ENCODE results near the gene LRRC49.

The LRRC49 gene

GRCh38 chr15:70964686-70965085, 72.1 kb downstream of the LRRC49 start:
- Histone ChIP-seq H4K91ac (ENCODE audit: low read length) (no peak overlapping the region), H3K27me3 (ENCODE audit: control insufficient read depth in 1 of 2, insufficient read depth in 1 of 2, low read length in 2 of 2) (no peaks in the 10 kb centered on the region), H2BK15ac (ENCODE audit: low read depth, poor library complexity, severe bottlenecking) (no peak overlapping the region), H3K18ac (ENCODE audit: low read depth in 1 of 2, low read length in 2 of 2) (no peak overlapping the region), H3K4me2 (ENCODE audit: low read length, poor library complexity, severe bottlenecking) (no peak overlapping the region), H3K4ac (ENCODE audit: low read depth in 1 of 2, low read length in 2 of 2) (no peak overlapping the region), H3K27ac (ENCODE audit: low read length, poor library complexity, severe bottlenecking) (no peak overlapping the region), H2BK12ac (ENCODE audit: low read length in 2 of 2) (no peak overlapping the region), H3K9me3 (ENCODE audit: control insufficient read depth, low read length) (no peaks in the 10 kb centered on the region), H2AK5ac (ENCODE audit: low read length, severe bottlenecking) (no peak overlapping the region), H3K36me3 (ENCODE audit: control insufficient read depth in 1 of 2, insufficient read depth in 2 of 2, low read depth in 1 of 2, low read length in 2 of 2) (no peaks in the 10 kb centered on the region), H2BK120ac (ENCODE audit: low read depth, low read length) (no peak overlapping the region), H3K23ac (ENCODE audit: low read length in 2 of 2) (no peak overlapping the region), H3K4me3 (ENCODE audit: insufficient read depth in 1 of 2, low read depth in 1 of 2, low read length in 2 of 2) (no peak overlapping the region), H3K79me1 (replicated peaks; ENCODE audit: low read length, poor library complexity, severe bottlenecking) (no peaks in the 10 kb centered on the region), H3K9ac (ENCODE audit: low read length) (no peak overlapping the region), H2AFZ (ENCODE audit: low read depth, low read length) (no peak overlapping the region), H2BK5ac (ENCODE audit: low read depth, low read length, poor library complexity, severe bottlenecking) (no peak overlapping the region), H3K4me1 (ENCODE audit: control insufficient read depth, insufficient read depth, low read depth, low read length) (no peaks in the 10 kb centered on the region), H3K14ac (ENCODE audit: low read length in 2 of 2) (no peak overlapping the region), H4K8ac (ENCODE audit: low read length) (no peak overlapping the region)
- no peak for DNase-seq
- WGBS: 90% methylated on average over 1 of the region's 1 CpG

- 100% methylated on average over 1 of the region's 1 CpG for WGBS
- H2BK15ac ChIP-seq (ENCODE audit: low read depth, poor library complexity, severe bottlenecking): no peak overlapping the region
Measured at GRCh38 chr15:70967646-70968045, 75.0 kb downstream of the LRRC49 start.

GRCh38 chr15:70974004-70974832, 81.6 kb downstream of the LRRC49 start:
- H2BK12ac ChIP-seq (ENCODE audit: low read length in 2 of 2): no peak overlapping the region
- H4K8ac ChIP-seq (ENCODE audit: low read length): no peak overlapping the region
- H3K4me3 ChIP-seq (ENCODE audit: insufficient read depth in 1 of 2, low read depth in 1 of 2, low read length in 2 of 2): no peak overlapping the region
- H3K4me1 ChIP-seq (ENCODE audit: control insufficient read depth, insufficient read depth, low read depth, low read length): peaks cover 3% of the 10 kb centered on the region
- WGBS: 51% methylated on average over 2 of the region's 5 CpGs
- H3K18ac ChIP-seq (ENCODE audit: low read depth in 1 of 2, low read length in 2 of 2): no peak overlapping the region
- H3K36me3 ChIP-seq (ENCODE audit: control insufficient read depth in 1 of 2, insufficient read depth in 2 of 2, low read depth in 1 of 2, low read length in 2 of 2): no peaks in the 10 kb centered on the region
- H3K79me1 ChIP-seq (replicated peaks; ENCODE audit: low read length, poor library complexity, severe bottlenecking): no peaks in the 10 kb centered on the region
- no peak overlapping the region for H3K14ac ChIP-seq (ENCODE audit: low read length in 2 of 2)
- no peak overlapping the region for H2AFZ ChIP-seq (ENCODE audit: low read depth, low read length)
- H3K4me2 ChIP-seq (ENCODE audit: low read length, poor library complexity, severe bottlenecking): no peak overlapping the region
- no peak overlapping the region for H2AK5ac ChIP-seq (ENCODE audit: low read length, severe bottlenecking)
- no peak overlapping the region for H2BK120ac ChIP-seq (ENCODE audit: low read depth, low read length)
- H3K4ac ChIP-seq (ENCODE audit: low read depth in 1 of 2, low read length in 2 of 2): no peak overlapping the region
- no peak overlapping the region for H2BK5ac ChIP-seq (ENCODE audit: low read depth, low read length, poor library complexity, severe bottlenecking)
- no peaks in the 10 kb centered on the region for H3K27me3 ChIP-seq (ENCODE audit: control insufficient read depth in 1 of 2, insufficient read depth in 1 of 2, low read length in 2 of 2)
- DNase-seq: peak; percentile 57
- no peak overlapping the region for H4K91ac ChIP-seq (ENCODE audit: low read length)
- H3K9me3 ChIP-seq (ENCODE audit: control insufficient read depth, low read length): peaks cover 3% of the 10 kb centered on the region
- no peak overlapping the region for H2BK15ac ChIP-seq (ENCODE audit: low read depth, poor library complexity, severe bottlenecking)
- no peak overlapping the region for H3K23ac ChIP-seq (ENCODE audit: low read length in 2 of 2)
- no peak overlapping the region for H3K27ac ChIP-seq (ENCODE audit: low read length, poor library complexity, severe bottlenecking)
- peak overlapping the region; percentile 2 for H3K9ac ChIP-seq (ENCODE audit: low read length)

More at GRCh38 chr15:70967646-70968045, 75.0 kb downstream of the LRRC49 start:
- H3K18ac ChIP-seq (ENCODE audit: low read depth in 1 of 2, low read length in 2 of 2): no peak overlapping the region
- H3K36me3 ChIP-seq (ENCODE audit: control insufficient read depth in 1 of 2, insufficient read depth in 2 of 2, low read depth in 1 of 2, low read length in 2 of 2): no peaks in the 10 kb centered on the region
- no peak overlapping the region for H3K4me3 ChIP-seq (ENCODE audit: insufficient read depth in 1 of 2, low read depth in 1 of 2, low read length in 2 of 2)
- no peak for DNase-seq
- no peak overlapping the region for H2BK12ac ChIP-seq (ENCODE audit: low read length in 2 of 2)
- no peak overlapping the region for H4K91ac ChIP-seq (ENCODE audit: low read length)
- no peak overlapping the region for H3K4ac ChIP-seq (ENCODE audit: low read depth in 1 of 2, low read length in 2 of 2)
- H2AK5ac ChIP-seq (ENCODE audit: low read length, severe bottlenecking): no peak overlapping the region
- H3K27me3 ChIP-seq (ENCODE audit: control insufficient read depth in 1 of 2, insufficient read depth in 1 of 2, low read length in 2 of 2): no peaks in the 10 kb centered on the region
- no peak overlapping the region for H3K9ac ChIP-seq (ENCODE audit: low read length)
- H2BK5ac ChIP-seq (ENCODE audit: low read depth, low read length, poor library complexity, severe bottlenecking): no peak overlapping the region
- H3K9me3 ChIP-seq (ENCODE audit: control insufficient read depth, low read length): no peaks in the 10 kb centered on the region
- H3K27ac ChIP-seq (ENCODE audit: low read length, poor library complexity, severe bottlenecking): no peak overlapping the region
- H3K14ac ChIP-seq (ENCODE audit: low read length in 2 of 2): no peak overlapping the region
- H3K4me2 ChIP-seq (ENCODE audit: low read length, poor library complexity, severe bottlenecking): no peak overlapping the region
- H3K23ac ChIP-seq (ENCODE audit: low read length in 2 of 2): no peak overlapping the region
- H3K4me1 ChIP-seq (ENCODE audit: control insufficient read depth, insufficient read depth, low read depth, low read length): no peaks in the 10 kb centered on the region
- H2AFZ ChIP-seq (ENCODE audit: low read depth, low read length): no peak overlapping the region
- H2BK120ac ChIP-seq (ENCODE audit: low read depth, low read length): no peak overlapping the region
- H3K79me1 ChIP-seq (replicated peaks; ENCODE audit: low read length, poor library complexity, severe bottlenecking): no peaks in the 10 kb centered on the region
- no peak overlapping the region for H4K8ac ChIP-seq (ENCODE audit: low read length)

GRCh38 chr15:70976851-70977250, 84.2 kb downstream of the LRRC49 start:
- H3K79me1 ChIP-seq (replicated peaks; ENCODE audit: low read length, poor library complexity, severe bottlenecking): no peaks in the 10 kb centered on the region
- H4K91ac ChIP-seq (ENCODE audit: low read length): no peak overlapping the region
- H4K8ac ChIP-seq (ENCODE audit: low read length): no peak overlapping the region
- no peak overlapping the region for H3K27ac ChIP-seq (ENCODE audit: low read length, poor library complexity, severe bottlenecking)
- H2BK15ac ChIP-seq (ENCODE audit: low read depth, poor library complexity, severe bottlenecking): no peak overlapping the region
- H3K18ac ChIP-seq (ENCODE audit: low read depth in 1 of 2, low read length in 2 of 2): no peak overlapping the region
- H2BK120ac ChIP-seq (ENCODE audit: low read depth, low read length): no peak overlapping the region
- H3K4me3 ChIP-seq (ENCODE audit: insufficient read depth in 1 of 2, low read depth in 1 of 2, low read length in 2 of 2): no peak overlapping the region
- no peak overlapping the region for H2BK12ac ChIP-seq (ENCODE audit: low read length in 2 of 2)
- H2AK5ac ChIP-seq (ENCODE audit: low read length, severe bottlenecking): no peak overlapping the region
- no peak overlapping the region for H3K14ac ChIP-seq (ENCODE audit: low read length in 2 of 2)
- H3K23ac ChIP-seq (ENCODE audit: low read length in 2 of 2): no peak overlapping the region
- no peaks in the 10 kb centered on the region for H3K27me3 ChIP-seq (ENCODE audit: control insufficient read depth in 1 of 2, insufficient read depth in 1 of 2, low read length in 2 of 2)
- peaks cover 3% of the 10 kb centered on the region for H3K4me1 ChIP-seq (ENCODE audit: control insufficient read depth, insufficient read depth, low read depth, low read length)
- no peak overlapping the region for H2AFZ ChIP-seq (ENCODE audit: low read depth, low read length)
- peaks cover 3% of the 10 kb centered on the region for H3K9me3 ChIP-seq (ENCODE audit: control insufficient read depth, low read length)
- no peak overlapping the region for H2BK5ac ChIP-seq (ENCODE audit: low read depth, low read length, poor library complexity, severe bottlenecking)
- 80% methylated on average over 2 of the region's 2 CpGs for WGBS
- H3K36me3 ChIP-seq (ENCODE audit: control insufficient read depth in 1 of 2, insufficient read depth in 2 of 2, low read depth in 1 of 2, low read length in 2 of 2): no peaks in the 10 kb centered on the region
- DNase-seq: no peak
- H3K9ac ChIP-seq (ENCODE audit: low read length): peak overlapping the region; percentile 59
- no peak overlapping the region for H3K4me2 ChIP-seq (ENCODE audit: low read length, poor library complexity, severe bottlenecking)
- no peak overlapping the region for H3K4ac ChIP-seq (ENCODE audit: low read depth in 1 of 2, low read length in 2 of 2)
